ENCODE measurements around the gene ADGRB3.

ADGRB3 gene

DNA sequence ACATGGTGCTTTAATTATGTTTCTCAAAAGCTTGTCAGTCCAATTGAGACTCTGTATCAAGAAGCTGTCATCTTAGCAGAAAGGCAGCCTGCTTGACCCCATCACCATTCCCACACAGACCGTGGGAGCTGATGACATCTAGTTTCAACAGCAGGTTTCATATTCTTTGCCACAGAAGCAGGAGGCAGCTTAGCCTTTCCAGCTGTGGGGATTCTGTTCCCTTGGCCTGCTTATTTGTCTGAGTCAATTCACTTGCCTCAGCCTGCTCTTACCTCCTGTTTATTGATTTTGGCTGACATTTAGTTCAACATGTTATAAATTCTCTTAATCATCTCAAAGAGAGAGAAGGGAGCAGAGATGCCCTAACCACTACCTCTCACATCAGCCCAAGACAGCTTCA lies 527.7 kb downstream of the ADGRB3 start:
- no peak for DNase-seq (ENCODE audit: low read depth)
- H3K4me3 ChIP-seq (ENCODE audit: low read depth, low read length), result no peak overlapping the region
- no peak for TF ChIP-seq CTCF (IDR thresholded peaks at IDR 0.05; ENCODE audit: low read depth, low read length, missing control alignments)

- no peak for DNase-seq (ENCODE audit: low read depth)
- peak; percentile 29 for TF ChIP-seq CTCF (IDR thresholded peaks at IDR 0.05; ENCODE audit: low read depth, low read length, missing control alignments)
- H3K4me3 ChIP-seq (ENCODE audit: low read depth, low read length), result no peak overlapping the region
Measured at GRCh38 chr6:69164564-69165229, 529.6 kb downstream of the ADGRB3 start.

- TF ChIP-seq CTCF (IDR thresholded peaks at IDR 0.05; ENCODE audit: low read depth, low read length, missing control alignments), result peak; percentile 21
- no peak for DNase-seq (ENCODE audit: low read depth)
- no peak overlapping the region for H3K4me3 ChIP-seq (ENCODE audit: low read depth, low read length)
Measured at GRCh38 chr6:69179681-69180080, 544.6 kb downstream of the ADGRB3 start.

DNA sequence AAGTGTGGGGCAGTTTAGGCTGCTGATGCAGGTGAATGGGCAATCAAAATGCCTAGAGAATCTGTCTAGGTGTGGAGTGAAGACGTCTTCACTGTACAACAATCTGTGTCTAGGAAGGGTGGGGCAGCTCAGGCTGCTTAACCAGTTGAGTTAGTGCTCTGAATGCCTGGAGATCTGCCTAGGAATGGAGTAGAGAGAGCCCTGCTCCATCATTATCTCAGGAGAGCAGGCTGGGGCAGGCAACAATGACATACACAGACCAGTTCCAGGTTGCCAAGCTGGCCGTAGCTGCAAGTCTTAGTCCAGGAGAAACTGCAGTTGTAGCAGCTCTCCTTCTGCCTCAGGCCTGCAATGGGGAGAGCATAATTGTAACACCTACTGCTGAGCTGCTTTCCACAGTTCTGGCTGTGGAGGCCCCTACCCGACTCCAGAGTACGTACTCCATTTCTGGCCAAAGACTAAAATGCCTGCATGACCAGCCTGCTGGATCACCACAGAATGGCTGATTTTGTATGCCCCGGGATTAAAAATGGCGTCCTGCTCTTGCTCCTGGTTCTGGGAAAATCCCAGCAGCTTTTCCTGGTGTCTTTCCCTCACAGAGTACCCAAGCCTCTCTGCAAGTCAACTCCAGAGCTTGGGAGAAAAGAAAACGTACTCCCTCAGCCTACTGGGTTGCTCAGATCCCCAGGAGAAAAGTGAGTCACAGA lies 545.4 kb downstream of the ADGRB3 start:
- DNase-seq (ENCODE audit: low read depth), result no peak
- TF ChIP-seq CTCF (IDR thresholded peaks at IDR 0.05; ENCODE audit: low read depth, low read length, missing control alignments), result no peak
- no peak overlapping the region for H3K4me3 ChIP-seq (ENCODE audit: low read depth, low read length)

GRCh38 chr6:69181964-69182363 lies 546.9 kb downstream of the ADGRB3 start:
- no peak for TF ChIP-seq CTCF (IDR thresholded peaks at IDR 0.05; ENCODE audit: low read depth, low read length, missing control alignments)
- H3K4me3 ChIP-seq (ENCODE audit: low read depth, low read length), result no peak overlapping the region
- no peak for DNase-seq (ENCODE audit: low read depth)

DNA sequence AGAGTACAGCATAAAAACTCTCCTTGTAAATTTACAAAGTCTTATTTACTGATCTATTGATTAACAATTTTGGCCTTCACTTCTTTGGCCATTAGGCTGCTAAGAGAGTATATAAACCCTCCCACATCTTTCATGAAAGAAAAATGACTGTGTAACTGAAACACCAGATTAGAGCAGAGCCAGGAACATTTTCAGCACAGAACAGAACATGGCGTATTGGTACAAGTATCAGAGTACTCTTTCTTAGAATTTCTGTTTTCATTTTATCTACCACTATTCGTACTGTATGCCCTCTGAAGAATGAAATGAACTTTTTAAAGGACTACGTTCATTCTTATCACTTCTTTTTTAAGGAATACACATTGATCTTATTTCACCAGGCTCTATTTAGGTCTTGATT lies 550.2 kb downstream of the ADGRB3 start:
- no peak for TF ChIP-seq CTCF (IDR thresholded peaks at IDR 0.05; ENCODE audit: low read depth, low read length, missing control alignments)
- DNase-seq (ENCODE audit: low read depth), result no peak
- H3K4me3 ChIP-seq (ENCODE audit: low read depth, low read length), result no peak overlapping the region

DNA sequence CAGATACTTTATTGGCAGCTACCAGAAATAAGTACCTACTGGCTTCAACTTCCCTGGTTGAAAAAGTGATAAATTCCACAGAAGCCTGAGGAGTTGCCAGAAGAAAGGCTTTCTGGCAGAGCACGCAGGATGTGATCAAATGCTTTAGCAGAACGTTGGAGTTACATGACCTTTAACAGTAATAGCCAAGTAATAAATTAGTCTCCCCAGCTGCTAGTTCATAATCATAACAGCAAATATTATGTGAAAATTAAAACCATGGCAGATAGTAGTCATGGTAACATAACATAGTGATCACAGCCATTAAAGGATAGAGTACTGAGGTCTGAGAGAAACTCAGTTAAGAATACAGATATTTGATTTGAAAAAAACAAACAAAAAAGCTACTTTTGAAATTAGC lies 567.7 kb downstream of the ADGRB3 start:
- TF ChIP-seq CTCF (IDR thresholded peaks at IDR 0.05; ENCODE audit: low read depth, low read length, missing control alignments), result no peak
- no peak for DNase-seq (ENCODE audit: low read depth)

More for the DNA sequence above, 567.7 kb downstream of the ADGRB3 start:
- H3K4me3 ChIP-seq (ENCODE audit: low read depth, low read length), result no peak overlapping the region

All from GM12864 (cell line).